GM08714 (cell line): ENCODE data around the gene NBPF3.

ENCODE experiments used
- H3K4me3 ChIP-seq: fragments of 200-500 bp; sonication (Bioruptor generic); 2 replicates; pipeline ENCODE4 v1.5.1; 2014; ENCODE audit warnings: mild to moderate bottlenecking, low read length, inconsistent platforms
- ZNF274 ChIP-seq: IDR thresholded peaks from 2 replicates; pipeline ENCODE4 v1.6.1; 2012; ENCODE audit warnings: mild to moderate bottlenecking, low read depth, low read length

NBPF3 gene

DNA sequence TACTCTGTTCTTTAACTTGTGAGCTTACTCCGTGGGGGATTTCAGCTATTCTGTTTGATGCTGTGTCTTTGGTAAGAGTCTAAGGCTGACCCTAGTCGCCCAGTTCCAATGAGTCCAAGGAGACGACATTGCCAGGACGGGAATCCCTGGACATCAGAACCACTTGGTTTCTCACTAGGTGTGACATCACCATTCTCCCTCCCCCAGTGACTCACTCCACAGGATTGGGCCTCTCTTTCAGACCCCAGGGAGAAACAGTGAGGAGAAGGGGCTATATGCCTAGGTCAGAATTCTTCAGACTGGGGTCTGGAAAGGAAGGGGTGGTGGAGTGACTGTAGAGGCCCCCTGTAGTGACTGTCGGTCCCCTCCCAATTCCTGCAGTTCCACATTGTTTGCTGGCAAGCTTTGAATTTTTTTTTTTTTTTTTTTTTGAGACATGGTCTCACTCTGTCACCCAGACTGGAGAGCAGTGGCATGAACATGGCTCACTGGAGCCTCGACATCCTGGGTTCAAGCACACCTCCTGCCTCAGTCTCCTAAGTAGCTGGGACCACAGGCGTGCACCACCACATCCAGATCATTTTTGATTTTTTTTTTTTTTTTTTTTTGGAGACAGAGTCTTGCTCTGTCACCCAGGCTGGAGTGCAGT, 90.6 kb downstream of the NBPF3 start:
- no peak for TF ChIP-seq ZNF274

DNA sequence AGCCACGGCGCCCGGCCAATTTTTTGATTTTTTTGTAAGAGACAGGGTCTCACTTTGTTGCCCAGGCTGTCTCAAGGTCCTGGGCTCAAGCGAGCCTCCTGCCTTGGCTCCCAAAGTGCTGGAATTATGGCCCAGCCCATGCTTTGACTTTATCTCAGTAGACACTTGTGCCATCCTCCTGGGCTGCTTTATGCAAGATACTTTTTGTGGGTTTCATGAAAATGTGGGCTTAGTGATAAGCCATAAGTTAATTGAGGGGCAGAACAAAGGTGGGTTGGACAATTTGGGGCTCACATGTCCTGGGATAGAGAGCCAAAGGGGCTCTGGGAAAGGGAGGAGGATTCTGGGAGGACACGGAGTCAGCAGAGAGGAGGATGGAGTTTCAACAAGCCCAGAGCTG, 91.3 kb downstream of the NBPF3 start:
- no peak overlapping the region for H3K4me3 ChIP-seq

More for the DNA sequence above, 90.6 kb downstream of the NBPF3 start:
- no peak overlapping the region for H3K4me3 ChIP-seq

GRCh38 chr1:21532496-21532895, 92.6 kb downstream of the NBPF3 start:
- TF ChIP-seq ZNF274: no peak
- H3K4me3 ChIP-seq: no peak overlapping the region

More for the DNA sequence above, 91.3 kb downstream of the NBPF3 start:
- TF ChIP-seq ZNF274: no peak

DNA sequence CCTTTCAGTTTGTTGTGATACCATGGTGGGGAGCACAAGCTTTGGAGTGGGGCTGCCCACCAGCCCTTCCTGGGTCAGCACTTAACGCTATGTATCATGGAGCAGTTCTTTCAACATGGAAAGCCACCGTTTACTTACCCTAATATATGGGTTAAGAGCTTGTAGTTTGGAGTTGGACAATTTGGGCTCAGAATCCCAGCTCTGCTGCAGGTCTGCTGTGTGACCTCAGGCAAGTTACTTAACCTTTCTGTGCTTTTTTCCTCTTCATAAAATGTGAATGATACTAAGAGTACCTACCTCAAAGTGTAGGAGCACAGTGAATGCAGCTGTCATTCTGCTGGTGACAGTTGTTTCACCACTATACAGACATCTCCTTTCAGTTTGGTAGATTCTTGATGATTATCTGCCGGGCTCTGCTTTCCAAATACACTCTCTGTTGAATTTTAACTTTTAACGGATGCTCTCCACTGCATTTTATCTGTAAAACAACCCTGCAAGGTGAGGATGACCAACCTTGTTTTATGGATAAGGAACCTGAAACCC, 93.1 kb downstream of the NBPF3 start:
- H3K4me3 ChIP-seq: no peak overlapping the region
- no peak for TF ChIP-seq ZNF274

GRCh38 chr1:21534146-21534545, 94.2 kb downstream of the NBPF3 start:
- no peak overlapping the region for H3K4me3 ChIP-seq
- no peak for TF ChIP-seq ZNF274
